T47D (cell line): Measurements from ENCODE around the gene CABLES2.

ENCODE experiments used
- DNase-seq, 2 experiments: peaks; one replicate each; pipeline versions ENCODE4 v3.0.0 to v3.0.0-alpha.2; 2011 to 2012; ENCODE audit warnings: low read depth in 1 of 2, low spot score in 1 of 2
- JUND ChIP-seq: IDR thresholded peaks from 2 replicates; pipeline ENCODE4 v1.6.1; 2012; ENCODE audit warnings: low read depth
- in situ Hi-C: cut with HindIII; loops from 2 replicates; pipeline ENCODE4 v1.10.0; 2016; ENCODE audit warnings: low sequenced_read_pairs, low pct_unique_long_range_greater_than_20kb

The CABLES2 gene

GRCh38 chr20:62407221-62407992, at the start of gene CABLES2:
Gene CABLES2 (minus strand): TSS chr20:62407285. CDS start chr20:62407276, 9 bp downstream.
- DNase-seq: peak; percentile 97
- no peak for TF ChIP-seq JUND
- in situ Hi-C loops: no loop called here

DNA sequence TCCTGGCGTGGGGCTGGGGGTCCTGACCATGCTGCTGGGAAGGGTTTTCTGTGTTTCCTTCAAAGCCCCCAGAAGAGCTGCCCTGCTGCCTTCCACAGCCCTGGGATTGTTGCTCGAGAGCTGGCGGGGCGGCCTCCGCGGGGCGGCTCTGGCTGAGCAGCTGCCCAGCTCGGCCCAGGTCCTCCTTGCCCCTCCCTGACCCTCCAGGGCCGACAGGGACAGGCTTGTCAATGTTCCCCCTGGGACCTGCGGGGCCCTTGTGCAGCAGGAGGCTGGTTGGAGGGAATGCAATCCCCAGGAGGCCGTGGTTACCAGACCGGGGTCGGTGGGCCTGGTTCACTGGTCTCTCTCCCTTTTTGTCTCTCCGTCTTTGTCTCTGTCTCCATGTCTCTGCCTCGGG, 48.8 kb upstream of the CABLES2 start:
- no peak for TF ChIP-seq JUND
- DNase-seq: no peak
- in situ Hi-C loops: no loop called here

DNA sequence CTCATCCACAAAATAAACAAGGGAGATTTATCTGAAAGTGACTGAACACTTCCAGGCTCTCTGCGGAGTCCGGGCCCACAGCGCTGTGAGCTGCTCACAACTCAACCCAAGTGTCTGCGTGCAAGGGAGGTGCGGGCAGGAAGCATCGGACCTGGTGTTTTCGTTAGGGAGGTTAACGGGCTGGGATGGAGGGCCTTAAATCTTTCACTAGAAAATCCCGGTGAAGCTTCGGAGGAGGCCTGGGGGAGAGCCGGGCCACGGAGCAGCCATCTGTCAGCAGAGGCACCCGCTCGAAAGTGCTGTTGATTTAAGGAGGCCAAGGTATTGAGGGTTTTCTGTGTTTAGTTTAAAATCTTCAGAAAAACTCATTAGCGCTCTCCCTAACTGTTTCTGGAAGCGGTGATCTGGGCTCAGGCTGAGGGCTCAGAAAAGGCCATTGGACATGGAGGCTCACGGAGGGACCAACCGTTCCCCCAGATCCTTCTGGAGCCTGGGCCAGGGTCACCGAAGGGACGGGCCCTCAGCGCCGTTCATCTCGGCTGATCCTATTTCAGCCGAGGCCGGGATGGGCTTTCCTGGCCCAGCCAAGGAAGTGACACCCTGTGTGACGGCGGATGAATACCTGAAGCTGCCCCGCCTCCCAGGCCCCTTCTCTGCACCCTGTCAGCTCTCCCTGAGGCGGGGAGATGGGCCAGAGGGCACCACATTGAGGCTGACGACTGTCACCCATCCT, 48.0 kb upstream of the CABLES2 start:
- in situ Hi-C loops: no loop called here
- TF ChIP-seq JUND: no peak
- DNase-seq: no peak

GRCh38 chr20:62453186-62453808, 46.2 kb upstream of the CABLES2 start:
- in situ Hi-C loops: no loop called here
- no peak for TF ChIP-seq JUND
- DNase-seq: no peak

DNA sequence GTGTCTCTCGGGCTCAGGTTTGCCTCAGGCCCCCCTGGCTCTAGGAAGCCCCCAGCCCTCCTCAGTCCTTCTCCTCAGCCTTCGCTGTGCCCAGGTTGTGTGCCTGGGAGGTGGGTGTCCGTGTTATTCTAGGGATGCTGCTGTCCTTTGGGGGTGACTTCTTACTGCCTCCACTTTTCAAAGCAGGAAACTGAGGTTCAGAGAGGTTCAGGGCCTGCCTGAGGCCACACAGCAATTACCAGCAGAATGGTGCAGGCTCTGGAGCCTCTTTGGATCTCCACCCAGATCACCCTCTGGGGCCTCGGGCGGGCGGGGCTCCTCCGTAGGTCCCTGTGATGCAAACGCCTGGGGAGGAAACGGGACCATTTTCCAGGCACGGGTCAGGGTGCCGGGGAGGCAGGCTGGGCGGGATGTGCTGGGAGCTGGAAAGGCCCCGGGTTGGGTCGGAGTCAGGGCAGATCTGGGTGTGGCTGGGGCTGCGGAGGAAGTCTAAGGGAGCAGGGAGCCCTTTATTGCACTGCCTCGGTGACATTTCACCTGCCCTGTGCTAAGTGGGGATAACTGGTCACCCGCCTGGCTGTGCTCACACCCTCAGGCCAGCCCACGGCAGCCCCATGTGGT, 45.5 kb upstream of the CABLES2 start:
- no peak for DNase-seq
- in situ Hi-C loops: no loop called here
- TF ChIP-seq JUND: no peak

- TF ChIP-seq JUND: no peak
- in situ Hi-C loops: no loop called here
- no peak for DNase-seq
These were observed 44.9 kb upstream of the CABLES2 start for GRCh38 chr20:62451970-62452369.

- TF ChIP-seq JUND: no peak
- in situ Hi-C loops: no loop called here
- DNase-seq: no peak
These were observed 44.2 kb upstream of the CABLES2 start for GRCh38 chr20:62451156-62451767.

- in situ Hi-C loops: no loop called here
- TF ChIP-seq JUND: no peak
- peak; percentile 53 to 66 for DNase-seq
These were observed 43.0 kb upstream of the CABLES2 start for GRCh38 chr20:62449951-62450691.

DNA sequence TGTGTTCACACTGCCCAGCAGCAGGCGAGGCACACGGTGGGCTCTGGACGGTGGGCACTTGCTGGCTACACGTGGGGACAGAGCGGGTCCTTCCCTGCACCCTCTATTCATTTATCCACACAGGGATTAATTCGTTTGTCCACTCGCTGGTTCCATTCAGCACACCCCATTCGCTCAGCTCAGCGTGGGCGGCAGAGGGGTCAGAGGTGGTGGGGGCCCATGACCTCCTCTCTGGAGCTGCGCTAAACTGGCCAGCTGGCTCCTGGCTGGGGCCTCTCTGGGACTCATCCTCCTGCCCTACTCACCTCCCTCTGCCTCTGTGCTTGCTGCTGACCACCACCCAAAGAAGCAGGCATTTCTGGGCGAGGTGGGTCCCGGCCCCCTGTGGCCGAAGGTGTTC, 41.7 kb upstream of the CABLES2 start:
- no peak for TF ChIP-seq JUND
- in situ Hi-C loops: no loop called here
- DNase-seq: no peak

GRCh38 chr20:62448038-62448437, 41.0 kb upstream of the CABLES2 start:
- in situ Hi-C loops: no loop called here
- no peak for DNase-seq
- TF ChIP-seq JUND: no peak

GRCh38 chr20:62446888-62447869, 40.1 kb upstream of the CABLES2 start:
- TF ChIP-seq JUND: no peak
- in situ Hi-C loops: no loop called here
- DNase-seq: no peak
